GM06990 (cell line): Measurements from ENCODE around the gene POLR2A.
A peak's percentile ranks its signal among the peaks of the same experiment; 100 is the strongest.

Source experiments
- DNase-seq: peaks from one replicate; pipeline ENCODE4 v3.0.0-alpha.2; 2011; ENCODE audit not compliant: insufficient read length; ENCODE audit errors: extremely low read depth
- H3K27me3 ChIP-seq: replicated peaks from 2 replicates; pipeline ENCODE4 v1.6.0; 2011; ENCODE audit warnings: low read length; ENCODE audit not compliant: control insufficient read depth, insufficient read depth
- H3K36me3 ChIP-seq: 2 replicates; pipeline ENCODE4 v1.5.1; 2011; ENCODE audit warnings: low read length; ENCODE audit not compliant: control insufficient read depth, insufficient read depth
- H3K4me3 ChIP-seq: replicated peaks from 2 replicates; pipeline ENCODE4 v1.5.1; 2011; ENCODE audit warnings: low read depth, mild to moderate bottlenecking, control low read depth, low read length
- TF ChIP-seq, protein P1 (sequence below): IDR thresholded peaks from 2 replicates; pipeline ENCODE4 v1.5.1; 2011; ENCODE audit warnings: low read length, control low read depth, mild to moderate bottlenecking, inconsistent platforms; ENCODE audit not compliant: insufficient read depth, poor library complexity, severe bottlenecking

The POLR2A gene

DNA sequence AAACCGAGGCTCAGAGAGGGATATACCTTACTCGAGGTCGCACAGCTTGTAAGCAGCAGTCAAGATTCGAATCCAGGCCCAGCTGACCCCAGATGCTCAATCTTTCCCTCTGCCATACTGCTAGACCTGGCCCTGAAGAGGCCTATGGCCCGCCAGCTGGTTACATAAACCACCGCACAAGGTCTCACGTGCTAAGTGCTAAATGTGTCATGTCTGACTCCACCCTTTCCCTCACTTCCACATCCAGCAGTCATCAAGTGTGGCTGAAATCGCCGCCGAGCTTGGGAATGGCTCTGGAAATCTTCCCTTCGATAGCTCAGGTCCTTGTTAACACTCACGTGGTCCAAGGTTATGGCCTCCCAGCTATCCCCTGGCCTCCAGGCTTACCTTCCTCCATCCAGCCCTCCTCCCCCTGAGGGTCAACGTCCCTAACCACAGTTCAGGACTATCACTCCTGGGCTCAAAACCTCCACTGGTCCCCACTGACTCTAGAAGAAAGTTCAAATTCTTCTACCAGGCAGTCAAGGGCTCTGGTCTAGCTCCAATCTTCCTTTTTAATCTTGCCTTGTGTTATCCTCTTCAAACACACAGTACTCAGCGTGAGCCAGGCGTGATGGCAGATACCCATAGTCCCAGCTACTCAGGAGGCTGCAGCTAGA lies 8.3 kb upstream of the POLR2A start:
- TF ChIP-seq, protein P1, sequence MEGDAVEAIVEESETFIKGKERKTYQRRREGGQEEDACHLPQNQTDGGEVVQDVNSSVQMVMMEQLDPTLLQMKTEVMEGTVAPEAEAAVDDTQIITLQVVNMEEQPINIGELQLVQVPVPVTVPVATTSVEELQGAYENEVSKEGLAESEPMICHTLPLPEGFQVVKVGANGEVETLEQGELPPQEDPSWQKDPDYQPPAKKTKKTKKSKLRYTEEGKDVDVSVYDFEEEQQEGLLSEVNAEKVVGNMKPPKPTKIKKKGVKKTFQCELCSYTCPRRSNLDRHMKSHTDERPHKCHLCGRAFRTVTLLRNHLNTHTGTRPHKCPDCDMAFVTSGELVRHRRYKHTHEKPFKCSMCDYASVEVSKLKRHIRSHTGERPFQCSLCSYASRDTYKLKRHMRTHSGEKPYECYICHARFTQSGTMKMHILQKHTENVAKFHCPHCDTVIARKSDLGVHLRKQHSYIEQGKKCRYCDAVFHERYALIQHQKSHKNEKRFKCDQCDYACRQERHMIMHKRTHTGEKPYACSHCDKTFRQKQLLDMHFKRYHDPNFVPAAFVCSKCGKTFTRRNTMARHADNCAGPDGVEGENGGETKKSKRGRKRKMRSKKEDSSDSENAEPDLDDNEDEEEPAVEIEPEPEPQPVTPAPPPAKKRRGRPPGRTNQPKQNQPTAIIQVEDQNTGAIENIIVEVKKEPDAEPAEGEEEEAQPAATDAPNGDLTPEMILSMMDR: no peak
- Histone ChIP-seq H3K36me3 (no peaks in the 10 kb centered on the region), H3K4me3 (no peak overlapping the region), H3K27me3 (no peaks in the 10 kb centered on the region)
- no peak for DNase-seq

DNA sequence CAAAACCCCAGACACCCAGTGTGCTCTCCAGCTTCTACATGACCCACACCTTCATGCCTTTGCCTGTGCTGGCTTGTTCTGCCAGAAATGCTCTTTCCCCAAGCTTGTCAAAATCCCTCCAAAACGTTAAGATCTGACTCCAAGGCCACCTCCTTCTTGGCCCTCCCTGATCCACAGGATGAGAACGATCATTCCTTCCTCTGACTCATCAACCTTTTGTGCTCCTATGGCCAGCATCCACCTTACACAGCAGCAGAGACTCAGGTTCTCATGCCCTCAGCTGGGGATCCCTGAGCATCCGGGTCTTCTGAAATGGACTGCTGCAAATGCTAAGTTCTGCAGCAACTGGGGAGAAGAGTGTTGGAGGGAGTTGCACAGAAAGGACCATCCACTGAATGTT lies 7.7 kb upstream of the POLR2A start:
- DNase-seq: no peak
- Histone ChIP-seq H3K4me3 (no peak overlapping the region), H3K36me3 (no peaks in the 10 kb centered on the region), H3K27me3 (no peaks in the 10 kb centered on the region)
- TF ChIP-seq, protein P1: no peak

DNA sequence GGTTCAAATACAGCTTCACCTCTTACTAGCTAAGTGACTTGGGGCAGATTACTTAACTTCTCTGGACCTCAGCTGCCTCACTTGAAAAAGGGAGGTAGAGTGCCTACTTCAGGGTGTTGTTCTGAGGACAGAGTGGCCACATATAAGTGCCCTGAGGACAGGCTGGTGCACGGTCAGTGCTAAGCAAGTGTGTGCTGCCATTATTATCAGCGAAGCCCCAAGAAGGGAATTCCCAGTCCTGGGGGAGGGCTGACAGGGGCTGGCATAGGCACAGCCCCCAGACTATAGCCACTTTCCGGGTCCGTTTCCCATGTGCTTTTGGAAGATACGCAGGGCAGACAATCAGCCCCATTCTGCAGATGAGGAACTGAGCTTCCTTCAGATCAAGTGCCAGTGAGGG lies 7.2 kb upstream of the POLR2A start:
- no peaks in the 10 kb centered on the region for H3K27me3 ChIP-seq
- TF ChIP-seq, protein P1: no peak
- H3K36me3 ChIP-seq: no peaks in the 10 kb centered on the region
- DNase-seq: no peak
- H3K4me3 ChIP-seq: no peak overlapping the region

DNA sequence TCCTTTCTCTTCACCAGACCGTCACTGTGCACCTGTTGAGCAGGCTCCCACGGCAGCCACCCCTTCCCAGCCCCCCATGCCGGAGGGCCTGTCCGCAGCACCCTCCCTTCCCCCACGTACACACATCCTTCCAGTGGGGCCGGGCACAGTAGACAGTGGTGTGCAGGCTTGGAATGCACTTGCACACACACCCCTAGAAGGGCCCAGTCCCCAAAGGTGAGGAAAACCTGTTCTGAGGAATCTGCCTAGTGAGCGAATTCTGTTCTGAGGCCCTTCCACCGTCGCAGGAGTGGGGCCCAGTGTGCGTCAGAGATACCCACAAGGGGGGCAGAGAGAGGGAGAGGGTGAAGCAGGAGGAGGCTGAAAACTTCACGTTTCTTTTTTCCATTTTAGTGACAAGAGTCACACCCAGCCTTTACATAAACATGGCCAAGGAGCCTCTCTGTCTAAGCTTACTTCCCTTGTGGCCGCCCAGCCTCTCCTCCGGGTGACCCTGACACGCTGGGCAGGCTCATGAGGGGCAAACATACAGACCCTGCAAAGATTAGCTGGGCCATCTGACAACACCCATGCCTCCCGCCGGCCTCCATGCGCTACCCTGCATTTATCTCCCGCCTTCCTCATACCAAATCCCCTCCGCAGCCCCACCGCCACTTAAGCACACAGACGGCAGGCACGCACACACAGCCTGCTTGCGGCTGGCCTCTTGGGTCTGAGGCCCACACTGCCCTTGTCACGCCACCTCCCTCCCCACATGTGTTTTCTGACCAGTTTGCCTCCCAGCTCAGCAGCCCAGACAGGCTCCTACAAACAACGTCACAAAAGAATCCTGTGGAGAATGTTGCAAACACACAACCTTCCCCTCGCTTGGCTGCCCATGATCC lies 6.5 kb upstream of the POLR2A start:
- Histone ChIP-seq H3K27me3 (no peaks in the 10 kb centered on the region), H3K36me3 (no peaks in the 10 kb centered on the region), H3K4me3 (no peak overlapping the region)
- TF ChIP-seq, protein P1: no peak
- DNase-seq: no peak

DNA sequence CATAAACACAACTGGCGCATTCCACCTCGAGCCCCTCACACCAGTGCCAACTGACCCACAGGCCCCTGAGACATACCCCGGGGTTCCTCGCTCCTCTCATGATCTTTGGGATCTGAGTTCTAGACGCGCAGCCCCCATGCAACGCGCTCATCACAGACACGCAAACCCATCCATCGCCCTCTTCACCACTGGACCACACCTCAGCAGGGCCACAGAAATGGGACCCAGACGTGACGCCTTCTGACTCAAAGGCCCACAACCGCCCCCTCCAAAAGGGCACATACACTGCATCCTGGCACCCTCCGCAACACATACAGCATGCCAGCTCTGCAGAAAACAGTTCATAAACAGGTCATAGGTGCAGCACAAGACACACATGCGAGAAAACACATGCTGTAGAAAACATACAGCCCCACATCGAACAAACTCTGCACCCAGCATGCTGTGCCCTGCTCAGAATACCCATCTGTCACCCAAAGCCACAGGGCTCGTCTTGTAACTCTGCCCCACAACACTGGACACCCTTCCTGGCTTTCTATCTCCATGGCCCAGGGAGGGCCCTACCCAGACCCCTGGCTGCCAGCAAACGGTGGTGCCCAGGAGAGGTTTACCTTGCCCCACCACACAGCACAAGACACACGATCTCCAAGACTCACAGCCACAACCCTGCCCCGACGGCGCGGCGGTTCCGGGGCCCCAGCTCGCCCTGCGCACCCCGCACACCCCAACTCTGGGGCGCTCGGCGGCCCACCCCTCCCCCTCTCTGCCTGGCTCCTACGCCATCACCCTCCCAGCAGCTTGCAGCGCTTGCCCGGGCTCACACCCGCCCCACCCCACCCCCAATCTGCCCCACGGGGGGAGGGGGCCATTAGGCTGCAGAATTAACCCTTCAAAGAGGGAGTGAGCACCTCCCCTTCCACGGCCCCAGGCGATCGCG lies 5.6 kb upstream of the POLR2A start:
- TF ChIP-seq, protein P1: no peak
- Histone ChIP-seq H3K36me3 (no peaks in the 10 kb centered on the region), H3K27me3 (no peaks in the 10 kb centered on the region), H3K4me3 (peak overlapping the region; percentile 79)
- peak; percentile 70 for DNase-seq
